Mesothelial cell of epicardium (in vitro differentiated cells): Measurements from ENCODE around the gene RRP8. TPM values are rescaled to one million over a fixed set of nuclear protein-coding genes. Genes with fewer than 3 reads are reported as not detected.

ENCODE experiments used
- DNase-seq, 2 experiments: peaks; one replicate each; pipeline ENCODE4 v3.0.0; 2021; ENCODE audit warnings: low spot score in 2 of 2; ENCODE audit not compliant: unreplicated experiment in 2 of 2
- H3K27ac Mint-ChIP-seq: 2 replicates; pipeline ENCODE4 v1.8.0; 2021; ENCODE audit warnings: mixed read lengths
- H3K27me3 Mint-ChIP-seq: 2 replicates; pipeline ENCODE4 v1.8.0; 2021; ENCODE audit warnings: low read depth, mixed read lengths
- H3K36me3 Mint-ChIP-seq: 2 replicates; pipeline ENCODE4 v1.8.0; 2021; ENCODE audit warnings: mixed read lengths
- H3K4me1 Mint-ChIP-seq: 2 replicates; pipeline ENCODE4 v1.8.0; 2021; ENCODE audit warnings: mixed read lengths
- H3K4me3 Mint-ChIP-seq: 2 replicates; pipeline ENCODE4 v1.8.0; 2021; ENCODE audit warnings: mild to moderate bottlenecking, moderate library complexity, mixed read lengths
- H3K9me3 Mint-ChIP-seq: 2 replicates; pipeline ENCODE4 v1.8.0; 2021; ENCODE audit warnings: mixed read lengths
- total RNA-seq: library from RNA; stranded (reverse); gene quantifications from 3 replicates; pipeline ENCODE4 v1.2.1, GENCODE V29; 2021
- TF ChIP-seq, protein P1 (sequence below): fragments of 200-600 bp; sonication (generic); IDR thresholded peaks from one replicate; pipeline ENCODE4 v1.5.0; 2021; ENCODE audit warnings: antibody characterized with exemption; ENCODE audit not compliant: unreplicated experiment

RRP8 gene
- total RNA-seq, 1 donor from 2014 or later: 18.6 TPM

GRCh38 chr11:6559369-6559768 lies 44.0 kb downstream of the RRP8 start:
- DNase-seq: no peak
- Mint-ChIP-seq H3K9me3 (no peaks in the 10 kb centered on the region), H3K27me3 (no peaks in the 10 kb centered on the region), H3K4me3 (no peak overlapping the region), H3K36me3 (peaks cover 1% of the 10 kb centered on the region), H3K4me1 (no peaks in the 10 kb centered on the region), H3K27ac (no peak overlapping the region)
- TF ChIP-seq, protein P1, sequence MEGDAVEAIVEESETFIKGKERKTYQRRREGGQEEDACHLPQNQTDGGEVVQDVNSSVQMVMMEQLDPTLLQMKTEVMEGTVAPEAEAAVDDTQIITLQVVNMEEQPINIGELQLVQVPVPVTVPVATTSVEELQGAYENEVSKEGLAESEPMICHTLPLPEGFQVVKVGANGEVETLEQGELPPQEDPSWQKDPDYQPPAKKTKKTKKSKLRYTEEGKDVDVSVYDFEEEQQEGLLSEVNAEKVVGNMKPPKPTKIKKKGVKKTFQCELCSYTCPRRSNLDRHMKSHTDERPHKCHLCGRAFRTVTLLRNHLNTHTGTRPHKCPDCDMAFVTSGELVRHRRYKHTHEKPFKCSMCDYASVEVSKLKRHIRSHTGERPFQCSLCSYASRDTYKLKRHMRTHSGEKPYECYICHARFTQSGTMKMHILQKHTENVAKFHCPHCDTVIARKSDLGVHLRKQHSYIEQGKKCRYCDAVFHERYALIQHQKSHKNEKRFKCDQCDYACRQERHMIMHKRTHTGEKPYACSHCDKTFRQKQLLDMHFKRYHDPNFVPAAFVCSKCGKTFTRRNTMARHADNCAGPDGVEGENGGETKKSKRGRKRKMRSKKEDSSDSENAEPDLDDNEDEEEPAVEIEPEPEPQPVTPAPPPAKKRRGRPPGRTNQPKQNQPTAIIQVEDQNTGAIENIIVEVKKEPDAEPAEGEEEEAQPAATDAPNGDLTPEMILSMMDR: no peak

- Mint-ChIP-seq H3K27ac (no peak overlapping the region), H3K27me3 (no peaks in the 10 kb centered on the region), H3K9me3 (no peaks in the 10 kb centered on the region), H3K36me3 (peaks cover 1% of the 10 kb centered on the region), H3K4me3 (no peak overlapping the region), H3K4me1 (no peaks in the 10 kb centered on the region)
- no peak for DNase-seq
- TF ChIP-seq, protein P1: no peak
Observed at GRCh38 chr11:6557761-6558674, 45.4 kb downstream of the RRP8 start.

DNA sequence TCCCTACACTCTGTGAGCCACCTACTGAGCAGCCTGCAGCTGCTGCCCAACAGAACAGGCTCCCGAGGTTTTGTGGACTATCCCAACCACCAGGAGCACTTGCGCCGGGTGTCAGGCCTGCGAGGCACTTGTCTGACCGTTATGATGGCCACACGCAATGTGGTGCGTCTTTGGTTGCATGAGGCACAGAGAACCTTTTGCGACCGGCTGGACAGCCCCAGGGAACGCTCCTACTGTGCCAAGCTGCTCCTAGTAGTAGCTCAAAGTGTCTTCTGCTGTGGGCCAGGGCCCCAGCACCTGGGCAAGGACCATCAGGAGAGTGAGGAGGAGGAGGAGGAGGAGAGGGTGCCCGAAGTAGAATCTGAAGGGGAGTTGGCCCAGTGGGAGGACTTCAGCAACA lies 46.4 kb downstream of the RRP8 start:
- DNase-seq: no peak
- H3K27me3 Mint-ChIP-seq: no peaks in the 10 kb centered on the region
- TF ChIP-seq, protein P1: no peak
- H3K27ac Mint-ChIP-seq: no peak overlapping the region
- peaks cover 1% of the 10 kb centered on the region for H3K36me3 Mint-ChIP-seq
- H3K4me3 Mint-ChIP-seq: no peak overlapping the region
- H3K4me1 Mint-ChIP-seq: no peaks in the 10 kb centered on the region
- no peaks in the 10 kb centered on the region for H3K9me3 Mint-ChIP-seq

DNA sequence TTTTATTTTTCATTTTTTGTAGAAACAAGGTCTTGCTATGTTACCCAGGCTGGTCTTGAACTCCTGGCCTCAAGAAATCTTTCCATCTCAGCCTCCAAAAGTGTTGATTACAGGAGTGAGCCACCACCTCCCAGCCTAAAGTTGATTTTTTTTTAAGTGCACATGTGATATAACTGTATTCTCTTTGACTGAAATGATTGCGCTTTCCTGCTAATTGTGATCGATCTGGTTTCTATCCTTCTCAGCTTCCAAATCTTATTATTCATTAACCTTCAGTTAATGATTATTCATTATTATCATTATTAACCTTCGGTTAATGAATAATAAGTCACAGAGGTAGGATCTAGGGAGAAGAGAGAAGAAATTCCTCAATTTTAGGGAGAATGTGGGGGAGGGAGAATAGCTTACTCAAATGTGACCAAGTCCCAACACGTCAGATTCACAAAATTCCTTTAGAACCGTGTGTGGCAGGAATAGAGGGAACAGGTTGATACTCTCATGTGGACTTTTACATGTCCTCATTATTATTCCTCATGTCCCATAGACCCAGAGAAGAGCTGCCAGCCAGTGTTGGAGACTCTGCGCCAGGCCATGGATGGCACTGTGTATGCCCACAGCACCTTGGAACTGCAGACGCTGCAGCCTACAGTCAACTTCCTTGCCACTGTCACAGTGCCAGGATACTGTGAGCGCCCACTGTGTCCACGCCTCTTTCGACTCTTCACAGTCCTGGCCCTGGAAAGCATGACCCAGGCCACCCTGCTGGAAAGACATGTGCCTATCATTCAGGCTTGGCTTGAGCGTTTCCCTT lies 47.1 kb downstream of the RRP8 start:
- TF ChIP-seq, protein P1: no peak
- no peak overlapping the region for H3K4me3 Mint-ChIP-seq
- no peaks in the 10 kb centered on the region for H3K27me3 Mint-ChIP-seq
- no peaks in the 10 kb centered on the region for H3K4me1 Mint-ChIP-seq
- DNase-seq: no peak
- no peak overlapping the region for H3K27ac Mint-ChIP-seq
- H3K9me3 Mint-ChIP-seq: no peaks in the 10 kb centered on the region
- peaks cover 1% of the 10 kb centered on the region for H3K36me3 Mint-ChIP-seq

DNA sequence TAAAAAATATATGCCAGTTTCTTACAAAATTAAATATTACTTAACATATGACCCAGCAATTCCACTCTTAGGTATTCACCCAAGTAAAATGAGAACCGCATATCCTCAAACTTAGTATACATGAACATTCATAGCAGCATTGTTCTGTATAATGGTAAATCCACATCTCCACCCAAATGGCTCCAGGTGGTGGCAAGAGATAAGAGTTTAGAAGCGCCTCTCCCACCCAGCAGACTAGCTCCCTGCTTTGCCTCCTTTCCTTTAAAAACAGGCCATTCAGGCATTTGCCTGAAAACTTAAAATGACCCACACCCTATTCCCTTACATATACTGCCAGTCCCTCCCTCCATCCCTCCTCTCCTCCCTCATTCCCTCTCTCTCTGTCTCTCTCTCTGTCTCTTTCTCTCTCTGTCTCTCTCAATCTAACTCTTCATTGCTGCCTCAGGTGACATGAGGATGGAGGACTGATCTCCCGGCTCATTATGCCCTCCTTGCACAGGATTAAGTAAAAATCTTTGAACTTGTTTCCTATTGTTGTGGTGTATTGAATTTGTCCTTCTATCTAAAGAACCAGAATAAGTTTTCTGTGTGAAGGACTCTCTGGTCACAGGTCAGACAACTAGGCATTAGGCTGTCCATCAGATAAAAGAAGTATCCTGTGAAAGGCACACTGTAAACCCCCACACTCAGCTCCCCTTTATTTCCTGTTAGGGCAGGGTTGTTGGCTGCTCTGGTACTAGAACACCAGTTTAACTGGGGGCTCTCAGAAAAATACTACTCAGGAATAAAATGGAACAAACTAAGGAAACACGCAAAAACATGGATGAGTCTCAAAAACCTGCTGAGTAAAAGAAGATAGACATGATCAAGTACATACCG lies 48.3 kb downstream of the RRP8 start:
- TF ChIP-seq, protein P1: no peak
- Mint-ChIP-seq H3K9me3 (no peaks in the 10 kb centered on the region), H3K27me3 (no peaks in the 10 kb centered on the region), H3K4me1 (no peaks in the 10 kb centered on the region), H3K36me3 (peaks cover 1% of the 10 kb centered on the region), H3K4me3 (no peak overlapping the region), H3K27ac (no peak overlapping the region)
- DNase-seq: no peak
